Measurements from ENCODE around the gene NPHP1.
A peak's percentile ranks its signal among the peaks of the same experiment; 100 is the strongest.
"Not testable (repeated sequence)": the region's sequence is repeated elsewhere in the genome, so short reads cannot be mapped to it uniquely, and the experiment has no call there.

NPHP1 gene

DNA sequence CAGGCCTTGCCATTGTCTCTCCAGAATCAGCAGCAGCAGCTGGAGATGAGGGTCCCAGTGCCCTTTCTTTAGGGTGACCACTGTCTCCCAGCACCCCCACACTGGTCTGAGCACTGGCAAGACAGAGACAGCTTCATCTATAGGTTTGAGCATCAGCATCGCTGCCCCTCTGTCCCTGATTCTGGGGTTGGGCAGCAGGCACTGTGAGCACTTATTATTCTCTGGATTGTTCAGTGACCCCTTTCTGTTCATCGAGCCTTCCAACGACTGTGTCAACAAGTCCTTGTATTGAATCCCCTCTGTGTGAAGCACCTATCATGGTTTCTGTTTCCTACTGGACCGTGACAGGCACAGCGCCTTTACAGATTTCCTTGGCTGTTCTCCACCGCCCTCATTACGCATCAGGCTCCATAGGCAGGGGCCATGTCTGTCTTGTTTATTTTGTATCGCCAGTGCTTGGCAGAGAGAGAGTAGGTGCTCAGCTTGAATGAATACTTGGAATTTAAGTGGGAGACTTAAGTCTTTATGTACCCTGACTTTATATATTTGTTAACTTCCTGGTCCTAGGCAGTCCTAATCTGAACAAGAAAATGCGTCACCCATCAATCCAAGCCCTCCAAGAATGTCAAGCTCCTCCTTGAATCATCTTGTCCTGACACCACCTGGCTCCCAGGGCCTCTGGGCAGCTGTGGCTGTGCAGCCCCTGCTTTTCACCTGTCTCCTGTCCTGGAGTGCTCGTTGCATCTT lies 100.6 kb downstream of the NPHP1 start:
- DNase-seq, result no peak

DNA sequence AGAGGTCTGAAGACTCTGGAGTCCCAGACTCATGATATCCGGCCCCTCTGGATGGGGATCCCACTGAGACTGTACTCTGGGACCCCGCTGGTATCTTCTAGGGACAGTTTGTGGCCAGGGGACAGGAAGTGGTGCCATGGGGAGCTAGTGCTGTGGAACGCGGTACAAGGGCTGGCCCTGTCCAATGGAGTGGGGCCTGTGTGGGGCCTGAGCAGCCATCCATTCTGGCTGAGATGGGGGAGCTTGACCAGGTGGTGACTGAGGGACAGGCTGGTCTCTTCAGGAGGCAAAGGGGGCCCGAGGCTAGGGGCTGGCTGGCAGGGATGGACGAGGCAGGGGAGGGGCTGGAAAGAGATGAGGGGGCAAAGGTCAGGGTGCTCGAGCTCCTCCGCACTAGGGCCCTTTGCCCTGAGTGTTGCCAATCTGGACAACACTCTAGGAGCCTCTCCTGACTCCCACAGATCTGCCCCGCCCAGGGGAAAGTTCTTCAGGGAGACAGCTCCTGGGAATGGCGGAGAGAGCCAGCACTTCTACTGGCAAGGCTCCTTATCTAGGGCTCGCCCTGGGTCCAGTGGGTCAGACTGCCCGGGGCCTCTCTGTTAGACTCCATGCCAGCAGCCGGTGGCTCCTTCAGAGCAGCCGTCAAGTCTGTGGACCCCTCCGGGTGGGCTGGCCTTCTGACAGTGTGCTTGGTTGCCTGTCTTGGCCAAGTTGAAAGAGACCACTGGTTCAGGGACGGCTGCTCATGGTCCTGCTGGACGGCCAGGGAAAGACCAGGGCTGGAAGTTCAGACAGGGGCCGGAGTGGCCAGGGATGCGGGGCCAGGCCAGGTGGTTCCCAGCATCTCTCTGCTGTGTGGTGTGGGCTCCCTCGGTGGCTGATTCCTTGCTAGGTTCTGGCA lies 101.5 kb downstream of the NPHP1 start:
- DNase-seq, result no peak

DNA sequence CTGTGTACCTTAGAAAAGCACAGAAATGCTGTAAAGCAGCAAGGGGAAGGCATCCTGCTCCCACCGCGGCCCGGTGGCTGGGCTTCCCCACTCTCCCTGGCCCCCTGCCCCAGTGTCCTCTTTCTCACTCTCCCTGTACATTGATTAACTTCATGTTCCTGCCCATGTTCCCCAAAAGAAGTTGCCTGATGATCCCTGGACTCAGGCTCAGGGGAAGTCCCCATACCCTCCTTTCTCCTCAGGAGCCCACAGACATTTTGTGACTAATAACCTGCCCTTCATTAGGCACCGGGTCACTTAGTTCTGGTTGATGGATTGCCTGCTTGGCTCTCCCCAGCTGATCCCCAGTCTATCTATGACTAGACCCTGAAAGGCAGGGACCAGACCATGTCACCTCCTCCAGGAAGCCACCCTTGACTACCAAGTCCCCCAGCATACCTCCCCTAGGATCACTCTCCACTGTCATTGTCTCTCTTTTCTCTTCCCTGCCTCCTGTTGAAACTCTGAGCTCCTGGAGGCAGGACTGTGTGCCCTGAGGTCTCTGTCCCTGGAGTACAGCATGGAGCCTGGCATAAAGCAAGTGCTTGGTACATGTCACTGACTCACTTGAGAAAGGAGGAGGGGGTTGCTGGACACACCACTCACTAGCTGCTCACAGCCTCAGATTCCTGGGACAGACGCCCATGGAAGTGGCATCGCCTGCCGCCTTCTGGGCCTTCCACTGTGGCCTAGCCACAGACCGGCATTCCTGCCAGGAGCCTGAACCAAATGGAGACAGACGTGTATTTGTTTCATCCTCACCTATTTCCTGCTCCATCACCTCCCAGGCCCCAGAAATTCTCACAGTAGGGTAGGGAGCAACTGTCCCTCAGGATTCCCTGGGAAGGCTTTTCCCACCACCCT lies 102.7 kb downstream of the NPHP1 start:
- DNase-seq, result no peak

DNA sequence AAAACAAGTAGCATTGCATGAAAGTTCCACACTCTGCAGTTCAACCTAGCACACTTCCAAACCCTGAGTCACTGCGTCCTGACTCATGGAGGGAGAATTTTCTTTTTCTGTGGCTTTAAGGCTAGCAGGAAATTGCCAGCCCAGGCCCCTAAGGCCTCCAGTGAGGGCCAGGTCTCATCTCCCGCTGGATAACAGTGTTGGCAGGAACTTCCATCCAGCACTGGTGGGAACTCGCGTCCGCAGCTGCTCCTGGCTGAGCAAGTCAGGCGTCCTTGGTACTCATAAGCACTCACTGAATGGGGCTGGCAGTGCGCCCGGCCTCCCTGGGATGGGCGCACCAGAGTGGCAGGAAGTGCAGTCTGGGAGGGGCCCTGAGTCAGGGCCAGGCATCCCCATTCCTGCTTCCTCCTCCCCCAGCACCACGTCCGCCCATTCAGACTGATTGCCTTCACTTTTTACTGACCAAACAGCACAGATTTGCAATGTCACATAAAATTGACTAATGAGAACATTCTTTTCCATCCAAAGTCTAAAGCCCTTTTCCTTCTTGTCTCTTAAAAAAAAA lies 103.5 kb downstream of the NPHP1 start:
- DNase-seq, result peak in 37 of 51 donors; percentile 2 to 78 (median 40)

DNA sequence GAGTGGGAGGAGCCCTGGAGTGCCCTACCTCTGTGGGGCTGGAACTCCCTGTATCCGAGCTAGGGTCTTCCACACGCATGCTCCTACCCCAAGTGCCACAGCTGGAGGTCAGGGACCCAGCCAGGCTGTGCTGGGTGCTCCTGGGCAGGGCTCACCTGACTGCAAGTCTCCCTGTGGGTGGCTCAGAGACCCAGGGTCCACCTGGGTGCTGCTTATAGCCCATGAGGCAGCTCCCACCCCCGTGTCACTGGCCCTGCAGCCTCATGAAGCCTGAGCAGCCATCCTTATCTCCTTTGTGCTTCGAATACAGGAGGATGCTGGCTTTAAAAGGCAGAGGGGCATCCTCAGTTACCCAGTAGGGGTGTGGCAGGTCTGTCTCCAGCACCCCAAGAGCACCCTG lies 103.9 kb downstream of the NPHP1 start:
- not testable (repeated sequence) for DNase-seq

DNA sequence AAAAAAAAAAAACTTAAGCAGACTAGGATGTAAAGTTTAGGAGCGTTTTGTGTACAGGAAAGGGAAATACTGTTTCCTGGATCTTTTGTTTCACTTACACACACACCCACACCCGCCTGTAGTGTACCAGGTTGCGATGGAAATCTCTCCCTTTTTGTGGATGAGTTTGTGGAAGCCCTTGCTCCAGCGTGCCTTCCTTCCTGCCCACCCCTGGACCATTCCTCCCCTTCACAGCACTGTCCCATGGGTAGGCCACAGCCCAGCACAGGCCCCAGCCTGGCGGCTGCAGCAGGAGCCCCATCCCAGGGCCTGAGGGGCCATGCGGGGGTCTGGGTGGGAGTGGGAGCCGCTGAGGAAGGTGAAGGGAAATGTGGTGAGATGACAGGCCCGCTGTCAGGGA lies 104.3 kb downstream of the NPHP1 start:
- DNase-seq, result no peak

DNA sequence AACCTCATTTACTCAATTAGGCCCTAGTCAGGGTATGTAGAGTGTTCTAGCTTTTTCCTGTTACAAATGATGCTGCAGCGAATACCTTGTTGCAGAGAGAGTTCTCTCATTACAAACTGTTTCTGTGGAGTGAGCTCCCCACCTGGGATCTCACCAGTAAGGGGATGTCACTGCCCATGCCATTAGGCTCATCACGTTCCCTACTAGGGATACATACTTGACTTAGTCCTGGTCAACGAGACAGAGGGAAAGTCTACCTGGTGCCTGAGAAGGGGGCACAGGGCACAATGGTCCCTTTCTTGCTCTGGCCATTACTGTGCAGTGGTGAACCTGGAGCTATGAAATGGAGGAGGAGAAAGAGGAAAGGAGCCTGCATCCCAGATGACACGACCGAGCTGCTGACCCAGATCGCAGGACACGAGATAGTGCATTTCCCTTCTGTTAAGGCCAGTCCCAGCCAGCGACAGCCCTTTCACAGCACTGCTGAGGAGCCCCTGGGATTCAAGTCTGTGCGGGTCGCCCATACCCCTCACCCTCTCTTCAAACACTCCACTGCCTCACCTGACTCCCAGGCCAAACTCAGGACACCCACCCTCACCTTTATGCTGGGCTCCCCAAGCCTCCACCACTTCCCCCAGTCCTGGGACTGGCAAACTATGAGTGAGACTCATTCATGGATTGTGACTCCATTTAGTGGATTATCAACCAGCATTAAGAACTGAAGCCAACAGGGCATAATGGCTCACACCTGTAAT lies 105.2 kb downstream of the NPHP1 start:
- no peak for DNase-seq

DNA sequence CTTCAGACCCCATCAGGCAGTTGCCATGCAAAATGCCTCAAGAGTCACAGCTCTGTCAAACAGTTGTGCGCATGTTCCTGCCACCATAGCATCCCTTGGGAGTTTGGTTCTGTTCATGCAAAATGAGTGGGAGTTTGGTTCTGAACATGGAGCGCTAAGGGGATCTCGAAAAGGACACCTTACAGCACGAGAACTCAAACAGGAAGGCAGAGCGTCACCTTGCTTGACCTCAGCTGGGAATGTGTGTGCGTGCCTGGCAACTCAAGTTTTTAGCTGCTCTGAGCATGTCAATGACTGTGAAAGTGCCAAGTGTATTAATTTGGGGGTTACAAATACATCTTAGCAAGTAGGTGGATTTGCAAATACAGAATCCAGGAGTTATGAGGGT lies 105.8 kb downstream of the NPHP1 start:
- DNase-seq, result no peak

DNA sequence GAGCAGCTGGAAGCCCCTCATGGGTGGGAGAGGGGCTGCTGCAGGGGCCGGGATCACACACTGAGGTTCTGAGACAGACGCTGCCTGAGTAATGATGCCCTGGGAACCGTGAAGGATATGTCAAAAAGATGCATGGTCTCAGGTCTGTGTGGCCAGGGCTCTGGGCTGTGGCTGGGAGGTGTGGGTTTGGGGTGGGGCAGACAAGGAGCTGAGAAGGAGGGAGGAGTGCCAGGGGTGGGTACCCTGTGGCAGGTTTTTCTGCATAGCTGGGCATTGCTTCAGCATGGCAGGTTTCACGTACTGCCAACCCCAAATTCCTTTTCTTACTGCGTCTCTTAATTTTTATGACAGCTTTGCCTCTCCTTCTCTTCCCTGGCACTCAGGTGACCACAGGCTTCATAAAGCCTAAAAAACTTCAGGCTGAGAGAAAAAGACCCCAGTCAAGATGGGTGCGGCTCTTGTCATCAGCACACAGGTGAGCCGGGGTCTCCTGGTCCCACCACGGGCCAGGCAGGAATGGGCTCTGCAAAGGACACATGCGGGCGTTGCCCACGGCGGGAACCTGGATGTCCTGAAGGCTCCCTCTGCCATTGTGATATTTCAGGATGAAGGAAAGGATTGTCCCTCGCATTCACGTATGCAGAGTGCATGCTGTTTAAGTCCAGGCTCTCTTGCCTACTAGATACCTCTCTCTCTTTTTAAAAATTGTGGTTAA lies 107.2 kb downstream of the NPHP1 start:
- DNase-seq, result no peak

DNA sequence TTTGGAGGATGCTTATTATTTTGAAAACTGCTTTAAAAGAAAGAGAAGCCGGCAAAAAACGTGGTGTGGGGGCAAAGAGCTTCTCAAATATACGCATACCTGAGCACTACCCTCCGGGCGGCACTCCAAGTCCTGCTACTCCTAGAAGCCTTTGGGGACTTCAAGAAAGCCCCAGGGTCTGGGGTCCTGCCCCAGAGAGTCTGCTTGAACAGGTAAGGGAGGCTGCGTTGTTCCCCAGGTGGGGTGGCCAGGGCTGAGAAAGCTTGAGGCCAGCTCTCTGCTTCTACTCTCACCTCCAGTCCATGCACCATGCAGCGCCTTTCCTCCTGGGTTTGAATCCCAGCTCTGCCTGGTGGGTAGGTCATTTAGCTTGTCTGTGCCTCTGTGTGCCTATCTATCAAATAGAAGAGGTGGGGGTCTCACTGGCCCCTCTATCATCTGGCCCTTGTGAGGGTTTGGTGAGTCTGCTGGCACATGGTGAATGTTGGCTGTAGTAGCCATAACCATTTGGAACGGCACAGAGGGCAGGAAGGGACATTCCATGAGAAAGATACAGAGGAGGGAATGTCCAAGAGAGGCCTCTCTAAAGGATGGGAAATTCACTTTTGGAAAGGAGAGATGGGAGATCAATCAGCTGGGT lies 108.7 kb downstream of the NPHP1 start:
- DNase-seq, result no peak

DNA sequence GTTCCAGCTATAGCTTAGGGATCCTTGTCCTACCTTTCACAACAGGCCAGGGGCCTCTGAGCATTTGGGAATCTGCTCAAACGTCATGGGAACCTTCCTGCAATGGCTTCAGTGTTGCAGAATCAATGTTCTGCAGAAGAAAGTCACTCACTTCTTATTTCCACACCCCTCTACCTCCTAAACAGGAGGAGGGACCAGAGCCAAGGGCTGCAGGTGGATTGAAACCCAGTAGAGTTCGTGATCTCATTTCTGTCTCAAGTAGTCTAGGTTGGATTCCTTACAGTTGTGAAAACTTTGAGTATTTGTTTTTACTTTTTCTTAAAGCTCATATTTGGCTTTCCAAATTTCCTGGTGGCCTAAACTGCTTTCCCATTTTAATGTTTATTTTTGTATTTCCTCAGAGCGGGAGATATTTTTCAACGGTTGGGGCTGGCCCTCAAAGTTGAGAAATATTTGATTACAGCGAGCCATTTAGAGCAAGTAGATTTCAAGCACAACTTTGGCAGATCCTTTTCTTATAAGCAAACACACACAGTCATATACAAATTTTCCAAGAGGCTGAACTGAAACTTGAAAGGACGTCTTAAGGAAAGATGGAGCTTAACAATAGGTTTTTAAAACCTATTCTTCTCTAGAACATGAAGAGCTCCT lies 109.8 kb downstream of the NPHP1 start:
- not testable (repeated sequence) for DNase-seq

DNA sequence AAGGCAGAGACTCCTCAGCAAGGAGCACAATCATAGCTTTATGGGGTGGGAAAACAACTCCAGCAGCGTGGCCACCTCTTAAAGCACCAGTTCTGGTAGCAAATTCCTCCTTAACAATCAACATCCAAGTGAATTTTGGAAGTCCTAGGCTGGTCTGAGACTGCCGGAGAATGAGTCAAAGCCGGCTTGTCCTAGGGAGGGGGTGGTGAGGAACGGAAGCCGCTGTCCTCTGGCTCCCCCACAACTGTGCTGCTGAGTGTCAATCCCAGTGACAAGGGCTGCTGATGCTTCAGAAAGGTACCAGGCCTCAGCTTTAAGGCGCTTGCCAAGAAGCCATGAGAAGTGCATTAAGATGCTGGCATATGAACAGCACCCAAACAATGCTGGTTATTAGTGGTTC lies 110.9 kb downstream of the NPHP1 start:
- not testable (repeated sequence) for DNase-seq

DNA sequence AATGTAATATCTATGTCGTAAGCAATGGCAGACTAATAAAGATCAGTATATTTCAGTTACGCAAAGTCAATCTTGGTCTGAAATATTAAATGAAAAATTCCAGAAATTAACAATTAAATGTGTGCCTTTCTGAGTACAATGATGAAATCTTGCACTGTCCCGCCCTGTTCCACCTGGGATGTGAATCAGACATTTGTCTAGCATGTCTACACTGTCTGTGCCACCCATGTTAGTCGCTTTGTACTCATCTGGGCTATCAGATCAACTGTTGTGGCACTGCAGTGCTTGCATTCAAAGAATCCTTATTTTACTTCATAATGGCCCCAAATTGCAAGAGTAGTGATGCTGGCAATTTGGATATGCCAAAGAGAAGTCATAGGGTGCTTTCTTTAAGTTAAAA lies 114.6 kb downstream of the NPHP1 start:
- DNase-seq, result not testable (repeated sequence)

DNA sequence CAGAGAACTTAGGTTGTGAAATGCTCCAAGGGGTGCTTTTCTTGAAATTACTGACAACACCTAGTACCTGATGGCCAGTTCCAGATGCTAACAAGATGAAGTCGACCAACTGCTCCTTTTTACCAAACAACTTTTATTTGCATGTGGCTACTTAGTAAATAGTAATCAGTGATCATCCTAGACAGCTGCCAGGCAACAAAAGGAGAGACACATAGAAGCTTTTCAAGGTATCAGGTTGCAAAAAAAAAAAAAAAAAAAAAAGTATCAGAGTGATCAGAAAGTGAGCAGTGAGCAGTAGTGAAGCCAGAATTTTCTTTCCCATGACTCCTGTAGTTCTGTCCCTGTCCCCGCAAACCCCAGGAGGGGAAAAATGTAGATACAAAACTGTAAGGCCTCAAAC lies 121.1 kb downstream of the NPHP1 start:
- DNase-seq, result not testable (repeated sequence)

DNA sequence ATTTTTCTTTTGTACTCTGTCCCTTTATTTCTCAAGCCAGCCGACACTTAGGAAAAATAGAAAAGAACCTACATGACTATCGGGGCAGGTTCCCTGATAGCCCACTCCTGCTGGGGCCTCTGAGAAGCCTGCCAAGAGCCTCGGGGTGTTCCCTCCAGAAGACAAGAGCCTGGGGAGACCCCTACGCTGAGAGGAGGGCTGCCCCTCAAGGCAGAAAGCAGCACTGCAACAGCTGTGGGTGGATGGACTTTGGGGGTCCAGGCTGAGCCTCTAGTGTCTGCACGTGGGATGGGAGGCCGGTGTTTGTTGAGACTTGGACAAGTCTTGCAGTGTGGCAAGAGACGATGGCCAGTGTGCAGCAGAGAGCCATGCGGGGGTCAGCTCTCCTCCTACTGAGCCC lies 121.7 kb downstream of the NPHP1 start:
- not testable (repeated sequence) for DNase-seq

DNA sequence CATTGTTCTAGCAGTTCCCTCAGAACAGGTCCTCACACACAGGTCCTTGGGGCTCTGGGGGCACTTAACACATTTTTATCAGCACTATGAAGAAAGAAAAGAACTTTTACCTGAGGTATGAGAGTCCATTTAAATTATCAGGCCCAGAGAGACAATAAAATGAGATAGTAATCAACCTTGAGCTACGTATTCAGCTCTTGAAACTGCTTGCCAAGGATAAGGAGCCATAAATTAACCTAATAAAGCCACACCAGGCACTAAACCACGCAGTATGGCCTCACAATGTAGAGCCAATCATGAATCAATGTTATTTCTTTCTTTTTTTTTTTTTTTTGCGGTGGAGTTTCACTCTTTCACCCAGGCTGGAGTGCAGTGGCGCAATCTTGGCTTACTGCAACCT lies 126.7 kb downstream of the NPHP1 start:
- DNase-seq, result not testable (repeated sequence)

DNA sequence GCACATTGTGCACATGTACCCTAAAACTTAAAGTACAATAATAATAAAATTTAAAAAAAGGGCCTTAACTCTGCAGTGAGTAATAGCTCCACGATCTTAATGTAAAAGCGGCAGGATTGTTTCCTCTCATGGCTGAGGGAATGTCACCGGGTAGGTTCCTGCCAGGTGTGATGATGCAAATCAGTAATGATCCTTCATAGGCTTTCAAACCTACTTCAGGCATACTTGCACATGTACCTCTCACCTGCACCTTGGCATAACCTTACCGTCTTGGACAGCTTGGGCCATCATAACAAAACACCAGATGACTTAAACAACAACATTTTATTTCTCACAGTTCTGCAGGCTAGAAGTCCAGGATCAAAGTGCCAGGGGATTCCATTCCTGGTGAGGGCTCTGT lies 128.9 kb downstream of the NPHP1 start:
- not testable (repeated sequence) for DNase-seq

All from hypothalamus (tissue), 51 donors.